HepG2 (cell line): ENCODE measurements around the gene ZIC2. TPM values are rescaled to one million over a fixed set of nuclear protein-coding genes. Genes with fewer than 3 reads are reported as not detected.

Experiments used
- ATAC-seq: fragments of 200-7000 bp; cut with Tn5 transposase; 3 replicates; pipeline ENCODE4 v1.9.1; 2020; ENCODE audit warnings: mild to moderate bottlenecking, moderate library complexity
- BruUV-seq: library from RNA; stranded (reverse); fragments of 400-500 nt; replicated peaks from 2 replicates; lab custom pipeline; 2021; lab: Mats Ljungman, UMichigan
- CTCF ChIA-PET: fragments of 300-600 bp; formaldehyde crosslinking; extraction: SDS; loops from one replicate; lab custom pipeline; 2021; ENCODE audit warnings: low total read pairs, inconsistent platforms, low intra/inter-chr PET ratio; lab: Yijun Ruan, JAX
- POLR2A ChIA-PET: fragments of 350-600 bp; sonication (Branson Sonifier 250); formaldehyde crosslinking; loops from one replicate; lab custom pipeline; 2020; ENCODE audit warnings: antibody characterized with exemption, inconsistent platforms; lab: Yijun Ruan, JAX
- DNase-seq: peaks from one replicate; pipeline ENCODE4 v3.0.0-alpha.2; 2015; ENCODE audit warnings: low spot score
- FAIRE-seq: peaks from 3 replicates; lab custom pipeline; 2011; peaks lifted over from hg19 to GRCh38; lab: Jason Lieb, UNC
- H2AFZ ChIP-seq: one replicate; pipeline ENCODE4 v1.6.1; 2011; ENCODE audit warnings: low read length, inconsistent platforms
- H3K27ac ChIP-seq: fragments of 300-600 bp; 3 replicates; pipeline ENCODE4 v1.8.0; 2011; ENCODE audit warnings: mixed run types, mild to moderate bottlenecking, mixed read lengths, low read length, inconsistent platforms; ENCODE audit not compliant: insufficient read depth; ENCODE audit errors: extremely low read length
- H3K27me3 ChIP-seq, 2 experiments: fragments of 200-600 bp in 1 of 2; 2 replicates in 1 of 2; 3 replicates in 1 of 2; pipeline versions ENCODE4 v1.6.0 to v1.8.0; 2011; ENCODE audit warnings: low read length in 2 of 2, mild to moderate bottlenecking in 2 of 2, moderate library complexity in 2 of 2, inconsistent platforms in 1 of 2; ENCODE audit not compliant: insufficient read depth in 2 of 2, control insufficient read depth in 1 of 2
- H3K36me3 ChIP-seq, 2 experiments: fragments of 200-600 bp in 1 of 2; replicated peaks in 1 of 2; 2 replicates in 1 of 2; 3 replicates in 1 of 2; pipeline versions ENCODE4 v1.5.1 to v1.8.0; 2011; ENCODE audit warnings: low read length in 2 of 2, inconsistent platforms in 1 of 2; ENCODE audit not compliant: insufficient read depth in 2 of 2, control insufficient read depth in 1 of 2
- H3K4me1 ChIP-seq: 2 replicates; pipeline ENCODE4 v1.5.1; 2012; ENCODE audit warnings: low read length, inconsistent platforms; ENCODE audit not compliant: insufficient read depth
- H3K4me2 ChIP-seq: 2 replicates; pipeline ENCODE4 v1.6.0; 2011; ENCODE audit warnings: low read depth, low read length, inconsistent platforms
- H3K4me3 ChIP-seq, 3 experiments: fragments of 200-600 bp in 1 of 3; sonication (generic), shearing (Covaris generic) in 1 of 3; replicated peaks in 1 of 3; 2 replicates each; pipeline ENCODE4 v1.5.1; 2011 to 2016; ENCODE audit warnings: low read length in 3 of 3, inconsistent platforms in 2 of 3, low read depth in 2 of 3, mild to moderate bottlenecking in 2 of 3, control low read depth in 1 of 3, mixed read lengths in 1 of 3; ENCODE audit not compliant: insufficient read depth in 1 of 3
- H3K79me2 ChIP-seq: one replicate; pipeline ENCODE4 v1.6.1; 2011; ENCODE audit warnings: low read length, inconsistent platforms; ENCODE audit not compliant: insufficient read depth
- H3K9ac ChIP-seq: 2 replicates; pipeline ENCODE4 v1.6.0; 2011; ENCODE audit warnings: mild to moderate bottlenecking, low read depth, low read length, inconsistent platforms; ENCODE audit not compliant: insufficient read depth
- H3K9me3 ChIP-seq: 2 replicates; pipeline ENCODE4 v1.5.1; 2012; ENCODE audit warnings: mild to moderate bottlenecking, low read length
- H4K20me1 ChIP-seq: 2 replicates; pipeline ENCODE4 v1.6.0; 2011; ENCODE audit warnings: inconsistent platforms, mild to moderate bottlenecking, low read length, moderate library complexity; ENCODE audit not compliant: insufficient read depth
- NBN ChIP-seq: fragments of 450-650 bp; conservative IDR thresholded peaks from 2 replicates; pipeline ENCODE4 v1.6.1; 2017
- PTBP1 ChIP-seq: fragments of 200-400 bp; formaldehyde crosslinking; IDR thresholded peaks from 2 replicates; pipeline ENCODE4 v1.6.1; 2018; ENCODE audit warnings: low read length, low read depth; ENCODE audit not compliant: poor library complexity, severe bottlenecking
- THRA ChIP-seq: sonication (generic); formaldehyde crosslinking; IDR thresholded peaks from 2 replicates; pipeline ENCODE4 v1.4.0; 2020; ENCODE audit warnings: missing genetic modification reagents, borderline replicate concordance
- ZBTB8A ChIP-seq: sonication (generic); formaldehyde crosslinking; IDR thresholded peaks from 2 replicates; pipeline ENCODE4 v1.4.0; 2020; ENCODE audit warnings: mild to moderate bottlenecking, low read depth, missing genetic modification reagents, borderline replicate concordance
- ZFAT ChIP-seq: sonication (generic); formaldehyde crosslinking; conservative IDR thresholded peaks from 2 replicates; pipeline ENCODE4 v1.8.1; 2023; ENCODE audit warnings: missing genetic modification reagents, inconsistent platforms
- ZNF143 ChIP-seq: sonication (generic); formaldehyde crosslinking; IDR thresholded peaks from 2 replicates; pipeline ENCODE4 v1.4.0; 2020; ENCODE audit warnings: missing genetic modification reagents
- ZNF329 ChIP-seq: sonication (generic); formaldehyde crosslinking; IDR thresholded peaks from 2 replicates; pipeline ENCODE4 v1.9.0; 2021; ENCODE audit warnings: low read depth, mild to moderate bottlenecking, missing genetic modification reagents
- ZNF484 ChIP-seq: sonication (generic); formaldehyde crosslinking; IDR thresholded peaks from 2 replicates; pipeline ENCODE4 v1.5.1; 2020; ENCODE audit warnings: mild to moderate bottlenecking, low read depth, missing genetic modification reagents, borderline replicate concordance
- ZNF761 ChIP-seq: sonication (generic); formaldehyde crosslinking; conservative IDR thresholded peaks from 2 replicates; pipeline ENCODE4 v1.4.0; 2020; ENCODE audit warnings: mild to moderate bottlenecking, missing genetic modification reagents
- ZNF773 ChIP-seq: sonication (generic); formaldehyde crosslinking; IDR thresholded peaks from 2 replicates; pipeline ENCODE4 v1.4.0; 2020; ENCODE audit warnings: missing genetic modification reagents, borderline replicate concordance
- ZNF780A ChIP-seq: sonication (generic); formaldehyde crosslinking; IDR thresholded peaks from 2 replicates; pipeline ENCODE4 v1.8.0; 2022; ENCODE audit warnings: mild to moderate bottlenecking, missing genetic modification reagents, moderate library complexity
- ZNF800 ChIP-seq: sonication (generic); formaldehyde crosslinking; IDR thresholded peaks from 2 replicates; pipeline ENCODE4 v1.4.0; 2020; ENCODE audit warnings: missing genetic modification reagents
- WGBS: methylation state at CpG from one replicate; pipeline ENCODE4 v1.1.6; 2017; ENCODE audit warnings: low lambda C conversion rate; 5-methylcytosine and 5-hydroxymethylcytosine counted together
- in situ Hi-C: cut with HindIII; loops from 2 replicates; pipeline ENCODE4 v1.10.0; 2017; ENCODE audit warnings: low pct_unique_long_range_greater_than_20kb; ENCODE audit not compliant: extremely low pct_ligation_motif_present
- intact Hi-C: fragments of 100-400 bp; cut with micrococcal nuclease; formaldehyde crosslinking; loops from one replicate; pipeline ENCODE4 v1.10.0; 2022; ENCODE audit not compliant: unreplicated experiment
- polyA plus RNA-seq, 8 experiments: library from polyadenylated mRNA; depleted of rRNA in 3 of 8; stranded (reverse) in 7 of 8; unstranded in 1 of 8; fragments of >200 nt; fragmentation: Illumina TruSeq in 4 of 8; extraction: Trizol in 4 of 8; gene quantifications; 2 replicates each; pipeline versions ENCODE4 v1.2.1 to v1.2.3, GENCODE V29; 2011 to 2016; ENCODE audit warnings: low read depth in 4 of 8, missing spikeins in 1 of 8, mixed read lengths in 1 of 8; ENCODE audit not compliant: insufficient read depth in 1 of 8
- total RNA-seq, 5 experiments: library from RNA; depleted of rRNA; stranded (reverse); fragments of >200 nt; fragmentation: Illumina TruSeq; extraction: Trizol; gene quantifications; 2 replicates each; pipeline ENCODE4 v1.2.3, GENCODE V29; 2016; ENCODE audit warnings: low read depth in 1 of 5
- TF ChIP-seq, protein P1 (sequence below): sonication (generic); formaldehyde crosslinking; IDR thresholded peaks from 2 replicates; pipeline ENCODE4 v1.5.1; 2020; ENCODE audit warnings: missing genetic modification reagents, mild to moderate bottlenecking, borderline replicate concordance

Gene ZIC2
- total and polyA plus RNA-seq, 2 of the 13 experiments (the other 11 are each of a cell fraction or from before 2014, with no cell fraction given): 0.13 TPM; not detected in 1

- Histone ChIP-seq H3K27me3 (peaks cover 10 to 71% of the 10 kb centered on the region in 2 experiments), H3K4me3 (no peak overlapping the region), H4K20me1 (no peaks in the 10 kb centered on the region), H3K79me2 (no peaks in the 10 kb centered on the region), H3K9me3 (no peaks in the 10 kb centered on the region), H3K4me1 (peaks cover 20% of the 10 kb centered on the region), H3K4me2 (no peak overlapping the region), H3K27ac (no peak overlapping the region), H3K9ac (no peak overlapping the region), H2AFZ (no peak overlapping the region), H3K36me3 (no peaks in the 10 kb centered on the region)
- DNase-seq: no peak
- ChIA-PET POLR2A (no interaction called here), CTCF (no interaction called here)
- no peak for FAIRE-seq
- TF ChIP-seq ZNF773 (no peak), ZFAT (no peak), NBN (no peak), ZBTB8A (no peak), ZNF143 (CRISPR knock-in tag) (no peak), ZNF800 (CRISPR knock-in tag) (no peak), ZNF780A (CRISPR knock-in tag) (no peak), PTBP1 (no peak), ZNF329 (CRISPR knock-in tag) (no peak), ZNF761 (CRISPR knock-in tag) (no peak), THRA (no peak), ZNF484 (CRISPR knock-in tag) (no peak)
- TF ChIP-seq, protein P1, sequence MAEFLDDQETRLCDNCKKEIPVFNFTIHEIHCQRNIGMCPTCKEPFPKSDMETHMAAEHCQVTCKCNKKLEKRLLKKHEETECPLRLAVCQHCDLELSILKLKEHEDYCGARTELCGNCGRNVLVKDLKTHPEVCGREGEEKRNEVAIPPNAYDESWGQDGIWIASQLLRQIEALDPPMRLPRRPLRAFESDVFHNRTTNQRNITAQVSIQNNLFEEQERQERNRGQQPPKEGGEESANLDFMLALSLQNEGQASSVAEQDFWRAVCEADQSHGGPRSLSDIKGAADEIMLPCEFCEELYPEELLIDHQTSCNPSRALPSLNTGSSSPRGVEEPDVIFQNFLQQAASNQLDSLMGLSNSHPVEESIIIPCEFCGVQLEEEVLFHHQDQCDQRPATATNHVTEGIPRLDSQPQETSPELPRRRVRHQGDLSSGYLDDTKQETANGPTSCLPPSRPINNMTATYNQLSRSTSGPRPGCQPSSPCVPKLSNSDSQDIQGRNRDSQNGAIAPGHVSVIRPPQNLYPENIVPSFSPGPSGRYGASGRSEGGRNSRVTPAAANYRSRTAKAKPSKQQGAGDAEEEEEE: no peak
- no TSS peak for BruUV-seq
- 46% methylated on average over 16 of the region's 18 CpGs for WGBS
- in situ Hi-C loops (no loop called here), intact Hi-C loops (loop anchor here (5.0 to 10.0 kb wide), 2 partner anchors 260 to 317 kb away; no protein-coding TSS in a partner anchor)
- ATAC-seq: no peak
Measured at GRCh38 chr13:99974296-99974938, 7.2 kb upstream of the ZIC2 start.
